ENCODE data around the gene F2R. TPM values are rescaled to one million over a fixed set of nuclear protein-coding genes. Genes with fewer than 3 reads are reported as not detected.
A peak's percentile ranks its signal among the peaks of the same experiment; 100 is the strongest.
"Not testable (repeated sequence)": the region's sequence is repeated elsewhere in the genome, so short reads cannot be mapped to it uniquely, and the experiment has no call there.

The F2R gene
- total RNA-seq, 4 donors from 2014 or later, result 0.38 to 13.0 (median 4.9) TPM

GRCh38 chr5:76735762-76736545 lies 20.0 kb downstream of the F2R start:
- no peak for DNase-seq
- Histone ChIP-seq H3K9me3 (no peaks in the 10 kb centered on the region), H3K27ac (no peak overlapping the region), H3K4me3 (no peak overlapping the region), H3K27me3 (no peaks in the 10 kb centered on the region), H3K36me3 (peaks cover 0 to 14% (median 0%) of the 10 kb centered on the region in 3 donors), H3K4me1 (no peaks in the 10 kb centered on the region)
- intact Hi-C loops (cut with DNase I), result no loop called here
- 61 to 64% methylated on average over 4 of the region's 4 CpGs for WGBS, 2 donors
- no peak for TF ChIP-seq POLR2A (IDR thresholded peaks at IDR 0.05)
- TF ChIP-seq CTCF (IDR thresholded peaks at IDR 0.05), result no peak

DNA sequence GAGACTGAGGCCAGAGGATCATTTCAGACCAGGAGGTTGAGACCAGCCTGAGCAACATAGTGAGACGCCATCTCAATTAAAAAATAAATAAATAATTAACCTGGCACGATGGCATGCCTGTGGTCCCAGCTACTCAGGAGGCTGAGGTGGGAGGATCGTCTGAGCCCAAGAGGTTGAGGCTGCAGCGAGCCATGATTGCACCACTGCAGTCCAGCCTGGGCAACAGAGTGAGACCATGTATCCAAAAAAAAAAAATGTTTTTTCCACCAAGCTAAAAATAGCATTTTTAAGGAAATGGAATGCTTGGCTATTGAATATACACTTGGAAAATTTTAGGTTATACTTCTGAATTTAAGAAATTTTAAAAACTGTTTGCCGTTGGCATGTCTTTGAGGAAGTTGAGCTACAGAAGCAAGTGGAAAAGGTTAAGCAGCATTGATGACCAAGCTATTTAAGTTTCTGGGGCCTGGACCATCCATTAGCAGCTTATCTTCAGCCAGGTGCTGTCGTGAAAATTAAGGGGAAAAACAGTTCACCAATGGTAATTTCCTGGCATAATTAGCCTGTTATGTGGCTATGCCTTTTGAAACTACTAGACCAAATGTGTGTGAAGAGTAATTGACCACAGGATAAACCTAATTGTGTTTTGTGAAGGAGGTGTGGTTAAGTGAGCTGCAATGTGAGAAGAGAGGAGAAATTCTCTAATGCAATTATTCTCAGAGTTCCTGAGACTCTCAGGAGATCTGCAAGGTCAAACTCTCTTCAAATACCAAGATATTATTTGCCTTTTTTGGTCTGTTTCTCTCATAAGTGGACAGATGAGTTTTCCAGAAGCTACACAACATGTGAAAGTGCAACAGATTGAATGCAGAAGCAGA lies 21.0 kb downstream of the F2R start:
- intact Hi-C loops (cut with DNase I), result no loop called here
- Histone ChIP-seq H3K27ac (no peak overlapping the region), H3K4me1 (no peaks in the 10 kb centered on the region), H3K36me3 (peaks cover 0 to 14% (median 0%) of the 10 kb centered on the region in 3 donors), H3K9me3 (no peaks in the 10 kb centered on the region), H3K27me3 (no peaks in the 10 kb centered on the region), H3K4me3 (no peak overlapping the region)
- WGBS, 2 donors, result 60 to 74% methylated on average over 6 of the region's 6 CpGs
- TF ChIP-seq CTCF (IDR thresholded peaks at IDR 0.05), result no peak
- TF ChIP-seq POLR2A (IDR thresholded peaks at IDR 0.05), result no peak
- DNase-seq, result no peak

DNA sequence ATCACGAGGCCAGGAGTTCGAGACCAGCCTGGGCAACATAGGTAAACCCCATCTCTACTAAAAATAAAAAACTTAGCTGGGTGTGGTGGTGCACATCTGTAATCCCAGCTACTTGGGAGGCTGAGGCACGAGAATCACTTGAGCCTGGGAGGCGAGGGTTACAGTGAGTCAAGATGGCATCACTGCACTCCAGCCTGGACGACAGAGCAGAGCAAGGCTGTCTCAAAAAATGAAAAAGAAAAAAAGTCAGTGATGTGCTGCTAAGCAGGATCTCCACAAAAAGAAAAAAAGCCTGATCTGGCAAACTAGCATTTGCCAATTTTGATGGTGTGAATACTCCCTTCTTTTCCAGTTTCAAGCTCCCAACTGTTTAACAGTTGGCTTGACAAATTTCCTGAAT lies 21.9 kb downstream of the F2R start:
- no peaks in the 10 kb centered on the region for H3K4me1 ChIP-seq
- no peak for TF ChIP-seq POLR2A (IDR thresholded peaks at IDR 0.05)
- TF ChIP-seq CTCF (IDR thresholded peaks at IDR 0.05), result no peak
- DNase-seq, result no peak
- no peaks in the 10 kb centered on the region for H3K9me3 ChIP-seq
- H3K27me3 ChIP-seq, result no peaks in the 10 kb centered on the region
- WGBS, 2 donors, result 80% methylated on average over 5 of the region's 5 CpGs
- intact Hi-C loops (cut with DNase I), result no loop called here
- H3K27ac ChIP-seq, result peak overlapping the region in 1 of 4 donors; percentile 63
- H3K36me3 ChIP-seq, result peaks cover 0 to 10% (median 0%) of the 10 kb centered on the region in 3 donors
- H3K4me3 ChIP-seq, result no peak overlapping the region

- H3K27ac ChIP-seq; intact Hi-C loops (cut with DNase I); H3K36me3 ChIP-seq; H3K4me1 ChIP-seq; H3K4me3 ChIP-seq; H3K27me3 ChIP-seq; DNase-seq; H3K9me3 ChIP-seq: not testable (repeated sequence)
- WGBS, 2 donors, result 82 to 95% methylated on average over 4 of the region's 4 CpGs
Observed at GRCh38 chr5:76741506-76741905, 25.6 kb downstream of the F2R start.

- intact Hi-C loops (cut with DNase I), result no loop called here
- no peaks in the 10 kb centered on the region for H3K27me3 ChIP-seq
- 82% methylated on average over 4 of the region's 4 CpGs for WGBS, 2 donors
- no peak overlapping the region for H3K27ac ChIP-seq
- H3K4me1 ChIP-seq, result no peaks in the 10 kb centered on the region
- TF ChIP-seq CTCF (IDR thresholded peaks at IDR 0.05), result no peak
- TF ChIP-seq POLR2A (IDR thresholded peaks at IDR 0.05), result no peak
- no peak overlapping the region for H3K4me3 ChIP-seq
- DNase-seq, result no peak
- no peaks in the 10 kb centered on the region for H3K9me3 ChIP-seq
- H3K36me3 ChIP-seq, result no peaks in the 10 kb centered on the region
Observed at GRCh38 chr5:76742583-76742982, 26.7 kb downstream of the F2R start.

Data from esophagus squamous epithelium (tissue), 5 donors.